AG09319 (cell line): Measurements from ENCODE around the gene PODXL2.

ENCODE experiments used
- DNase-seq: peaks from one replicate; pipeline ENCODE4 v3.0.0-alpha.2; 2010; ENCODE audit warnings: low read depth; ENCODE audit errors: extremely low read depth
- CTCF ChIP-seq: IDR thresholded peaks from 2 replicates; pipeline ENCODE4 v1.5.1; 2011; ENCODE audit warnings: low read depth, mild to moderate bottlenecking, inconsistent platforms, low read length, moderate library complexity

Gene PODXL2

GRCh38 chr3:127722091-127722784 is 93.3 kb downstream of the PODXL2 start:
- no peak for DNase-seq
- TF ChIP-seq CTCF, result no peak
